Kidney (tissue), 14 donors: ENCODE measurements around the gene SPPL2B. TPM values are rescaled to one million over a fixed set of nuclear protein-coding genes. Genes with fewer than 3 reads are reported as not detected.
A peak's percentile ranks its signal among the peaks of the same experiment; 100 is the strongest.

ENCODE experiments used
- DNase-seq, 5 donors: peaks; one replicate each; pipeline ENCODE4 v3.0.0-alpha.2; 2013 to 2020
- FAIRE-seq: peaks from 2 replicates; lab custom pipeline; 2012; peaks lifted over from hg19 to GRCh38; lab: Jason Lieb, UNC
- H3K27ac ChIP-seq, 2 donors: one replicate each; pipeline ENCODE4 v1.7.0; 2013; ENCODE audit warnings: low read depth in 2 of 2, low read length in 2 of 2, inconsistent platforms in 1 of 2
- H3K27me3 ChIP-seq: one replicate; pipeline ENCODE4 v1.7.1; 2013; ENCODE audit warnings: low read length, inconsistent platforms; ENCODE audit not compliant: control insufficient read depth, insufficient read depth
- H3K36me3 ChIP-seq, 3 donors: one replicate each; pipeline versions ENCODE4 v1.7.0 to v1.7.1; 2013; ENCODE audit warnings: low read length in 3 of 3, control low read depth in 1 of 3, inconsistent platforms in 1 of 3; ENCODE audit not compliant: insufficient read depth in 3 of 3, control insufficient read depth in 2 of 3
- H3K4me1 ChIP-seq, 3 donors: one replicate each; pipeline versions ENCODE4 v1.7.0 to v1.7.1; 2013; ENCODE audit warnings: low read length in 3 of 3, inconsistent platforms in 1 of 3, low read depth in 1 of 3; ENCODE audit not compliant: control insufficient read depth in 2 of 3, insufficient read depth in 2 of 3
- H3K4me3 ChIP-seq, 3 donors: one replicate each; pipeline versions ENCODE4 v1.7.0 to v1.8.1; 2013; ENCODE audit warnings: low read length in 3 of 3, control low read depth in 1 of 3, inconsistent platforms in 1 of 3
- H3K9ac ChIP-seq, 3 donors: one replicate each; pipeline versions ENCODE4 v1.7.0 to v1.7.1; 2013; ENCODE audit warnings: low read length in 3 of 3, control low read depth in 1 of 3, inconsistent platforms in 1 of 3
- H3K9me3 ChIP-seq, 3 donors: one replicate each; pipeline versions ENCODE4 v1.7.0 to v1.7.1; 2013; ENCODE audit warnings: low read length in 3 of 3, control low read depth in 1 of 3, inconsistent platforms in 1 of 3; ENCODE audit not compliant: control insufficient read depth in 2 of 3, insufficient read depth in 1 of 3
- CTCF ChIP-seq: IDR thresholded peaks from 3 replicates; pipeline ENCODE4 v1.5.1; 2012; ENCODE audit warnings: mild to moderate bottlenecking, moderate library complexity, borderline replicate concordance; ENCODE audit not compliant: insufficient read depth; ENCODE audit errors: extremely low read depth
- intact Hi-C: fragments of 100-400 bp; cut with DNase I; formaldehyde crosslinking; loops from one replicate; pipeline ENCODE4 v1.11.1; 2022
- polyA plus RNA-seq: library from polyadenylated mRNA; stranded (reverse); fragments of 350-450 nt; fragmentation: Illumina TruSeq; extraction: RNeasy Lipid Tissue Mini Kit (QIAGEN cat#74804); gene quantifications from one replicate; pipeline ENCODE4 v1.2.3, GENCODE V29; 2014; ENCODE audit warnings: low read depth, low replicate concordance; ENCODE audit not compliant: insufficient read depth
- total RNA-seq: library from RNA; stranded (reverse); fragmentation: NEBNext Ultra II Directional; extraction: Animal tissue kit (Norgen Biotek cat#: 25700); gene quantifications from one replicate; pipeline ENCODE4 v1.2.1, GENCODE V29; 2021
- donor health status: control.
- donor health status: control.
- donor health status: control.
- donor health status: control.
- donor health status: control.
- donor health status: DM: yes; HTN: yes; CAD: no.
- donor health status: Normal renal cell carcinoma (clear cell type).

SPPL2B gene
- total and polyA plus RNA-seq, 2 donors from 2014 or later = 25.3 to 94.1 TPM

- Histone ChIP-seq H3K36me3 (peaks cover 0 to 3% (median 3%) of the 10 kb centered on the region in 3 donors), H3K9me3 (no peaks in the 10 kb centered on the region), H3K4me3 (no peak overlapping the region), H3K4me1 (peaks cover 0 to 28% (median 15%) of the 10 kb centered on the region in 3 donors), H3K9ac (no peak overlapping the region), H3K27ac (no peak overlapping the region), H3K27me3 (no peaks in the 10 kb centered on the region)
- intact Hi-C loops = no loop called here
- DNase-seq (peak in 2 of 5 donors; percentile 59 to 70), FAIRE-seq (no peak)
- TF ChIP-seq CTCF = no peak
Measured at GRCh38 chr19:2334986-2335846, 6.7 kb downstream of the SPPL2B start.

- DNase-seq = no peak
- TF ChIP-seq CTCF = no peak
- peaks cover 0 to 3% (median 3%) of the 10 kb centered on the region in 3 donors for H3K36me3 ChIP-seq
- H3K27me3 ChIP-seq = no peaks in the 10 kb centered on the region
- no peak overlapping the region for H3K27ac ChIP-seq
- H3K4me3 ChIP-seq = no peak overlapping the region
- peaks cover 0 to 22% (median 13%) of the 10 kb centered on the region in 3 donors for H3K4me1 ChIP-seq
- H3K9ac ChIP-seq = no peak overlapping the region
- FAIRE-seq = no peak
- intact Hi-C loops = no loop called here
- no peaks in the 10 kb centered on the region for H3K9me3 ChIP-seq
Measured at GRCh38 chr19:2335848-2336247, 7.4 kb downstream of the SPPL2B start.

GRCh38 chr19:2336528-2337328 is 8.2 kb downstream of the SPPL2B start:
- Histone ChIP-seq H3K27ac (no peak overlapping the region), H3K9me3 (no peaks in the 10 kb centered on the region), H3K4me3 (no peak overlapping the region), H3K27me3 (no peaks in the 10 kb centered on the region), H3K9ac (no peak overlapping the region), H3K36me3 (peaks cover 0 to 7% (median 3%) of the 10 kb centered on the region in 3 donors), H3K4me1 (peaks cover 0 to 18% (median 4%) of the 10 kb centered on the region in 3 donors)
- FAIRE-seq = no peak
- peak in 3 of 5 donors; percentile 61 to 81 (median 66) for DNase-seq
- intact Hi-C loops = no loop called here
- no peak for TF ChIP-seq CTCF
